Fibroblast of skin of left quadriceps (primary cell): Measurements from ENCODE around the gene PRSS57.

ENCODE experiments used
- DNase-seq, 2 experiments: peaks; one replicate each; pipeline ENCODE4 v3.0.0-alpha.2; 2013; ENCODE audit warnings: low read depth in 2 of 2

PRSS57 gene

DNA sequence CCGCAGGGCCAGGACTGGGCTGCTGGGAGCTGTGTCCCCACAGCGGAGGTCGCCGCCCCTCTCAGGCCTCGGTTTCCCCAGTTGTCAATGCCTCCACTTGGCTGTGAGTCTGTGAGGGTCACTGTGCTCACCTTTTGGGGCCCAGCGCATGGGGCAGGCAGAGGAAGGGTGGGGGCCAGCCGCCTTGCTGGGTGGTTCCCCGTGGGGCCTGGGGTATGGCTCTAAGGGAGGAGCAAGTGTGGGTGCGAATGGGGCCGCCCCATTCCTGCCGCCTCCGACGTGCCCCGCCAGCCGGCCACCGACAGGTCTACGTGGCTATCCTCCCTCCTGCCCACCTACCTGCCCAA is 56.4 kb downstream of the PRSS57 start:
- DNase-seq: no peak
